Stimulated activated CD4-positive, alpha-beta T cell treated with anti-CD3 and anti-CD28 coated beads, Interleukin-1b, Interleukin-23, amount 100 ng/mL, for 4 hours (primary cell): ENCODE results near the gene TAP1.
A peak's percentile ranks its signal among the peaks of the same experiment; 100 is the strongest.
"Not testable (repeated sequence)": the region's sequence is repeated elsewhere in the genome, so short reads cannot be mapped to it uniquely, and the experiment has no call there.

Experiments used
- DNase-seq, 2 donors: peaks; one replicate each; pipeline ENCODE4 v3.0.0-alpha.2; 2020; ENCODE audit warnings: low read depth in 2 of 2

TAP1 gene

GRCh38 chr6:32807020-32807580 lies 46.4 kb downstream of the TAP1 start:
- no peak for DNase-seq

GRCh38 chr6:32805404-32805803 lies 48.1 kb downstream of the TAP1 start:
- not testable (repeated sequence) for DNase-seq

- no peak for DNase-seq
Measured at GRCh38 chr6:32803416-32803815, 50.1 kb downstream of the TAP1 start.

GRCh38 chr6:32799740-32800139 lies 53.8 kb downstream of the TAP1 start:
- no peak for DNase-seq

- no peak for DNase-seq
Measured at GRCh38 chr6:32799168-32799567, 54.3 kb downstream of the TAP1 start.

GRCh38 chr6:32796848-32797776 lies 56.4 kb downstream of the TAP1 start:
- peak; percentile 80 for DNase-seq
